ENCODE results near the gene GNG13.
"Not testable (repeated sequence)": the region's sequence is repeated elsewhere in the genome, so short reads cannot be mapped to it uniquely, and the experiment has no call there.

Gene GNG13

DNA sequence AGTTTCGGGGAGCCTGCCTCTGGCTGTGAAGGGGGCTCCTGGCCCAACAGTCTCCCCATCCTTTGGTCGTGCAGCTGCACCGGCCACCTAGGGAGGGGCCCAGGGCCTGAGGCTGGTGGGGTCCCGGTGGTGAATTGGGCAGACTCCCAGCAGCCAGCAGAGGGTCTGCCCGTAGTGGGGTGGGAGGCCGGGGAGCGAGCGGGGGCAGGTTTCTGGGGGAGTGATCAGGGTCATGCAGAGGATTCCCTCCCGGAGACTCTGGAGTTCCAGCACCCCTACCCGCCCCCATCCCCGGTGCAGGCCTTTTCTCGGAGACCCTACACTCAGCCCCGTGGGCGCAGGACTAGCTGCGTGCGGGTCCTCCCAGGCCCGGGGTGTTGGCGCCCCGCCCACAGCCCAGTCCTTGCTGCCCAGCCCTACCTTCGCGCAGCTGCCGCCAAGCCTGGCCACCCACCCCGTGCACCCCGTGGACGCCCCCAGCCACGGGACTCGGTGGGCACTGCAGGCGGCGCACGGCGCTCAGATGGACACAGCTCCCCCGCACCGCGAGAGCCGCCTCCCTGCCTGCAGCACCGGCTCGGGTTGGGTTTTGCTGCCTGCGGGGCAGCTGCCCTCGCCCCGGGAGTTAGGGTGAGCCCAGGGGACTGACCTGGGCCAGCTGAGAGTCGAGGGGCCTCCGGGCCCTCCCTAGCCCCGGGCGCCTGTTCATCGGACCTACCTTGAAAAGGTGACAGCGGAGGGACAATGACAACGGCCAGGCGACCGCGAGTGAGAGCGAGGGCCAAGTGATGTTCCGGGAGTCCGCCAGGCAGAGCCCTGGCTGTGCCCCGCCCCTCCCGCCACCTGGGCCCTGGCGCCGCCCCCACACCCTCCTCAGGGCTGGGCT, at the start of gene GNG13:
Gene GNG13 (minus strand): TSS at position 787 of the 886 bp plus-strand sequence. CDS start 1,657 bp downstream, outside the sequence.
- DNase-seq: no peak

- no peak for DNase-seq
Observed at GRCh38 chr16:848510-849253, 48.1 kb upstream of the GNG13 start.

GRCh38 chr16:847681-848445, 47.3 kb upstream of the GNG13 start:
- DNase-seq: no peak

DNA sequence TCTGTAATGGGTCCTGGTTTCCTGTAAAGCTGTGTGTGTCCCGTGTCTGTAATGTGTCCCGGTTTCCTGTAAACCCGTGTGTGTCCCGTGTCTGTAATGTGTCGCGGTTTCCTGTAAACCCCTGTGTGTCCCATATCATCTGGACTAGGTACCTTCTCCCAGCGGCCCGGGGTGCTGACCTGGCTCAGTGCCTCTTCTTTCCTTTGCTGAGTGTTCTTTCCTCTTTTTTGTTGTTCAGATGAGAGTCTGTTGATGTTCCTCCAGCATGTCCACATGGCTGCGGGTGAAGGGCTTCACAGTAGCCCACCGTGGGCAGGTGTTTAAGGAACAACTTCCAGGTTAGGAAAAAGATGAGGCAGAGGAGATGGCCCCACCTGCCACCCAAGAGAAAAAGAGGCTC, 46.6 kb upstream of the GNG13 start:
- DNase-seq: no peak

DNA sequence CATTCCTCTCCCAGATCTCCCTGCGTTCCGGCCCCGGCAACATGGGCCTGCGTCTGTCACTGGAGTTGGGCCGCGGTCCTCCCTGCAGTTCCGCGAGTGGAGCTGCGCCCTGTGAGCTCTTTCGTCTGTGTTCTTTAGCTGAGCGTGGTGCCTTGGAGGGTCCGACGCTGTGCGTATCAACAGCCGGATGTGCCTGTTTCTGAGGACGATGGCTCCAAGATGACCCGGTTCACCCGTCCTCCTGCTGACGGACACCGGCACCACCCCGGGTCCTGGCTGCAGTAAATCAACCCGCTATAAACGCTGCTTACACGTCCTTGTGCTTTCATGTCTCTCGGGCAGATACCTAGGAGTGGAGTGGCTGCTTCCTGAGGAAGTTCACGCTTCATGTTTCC, 44.8 kb upstream of the GNG13 start:
- no peak for DNase-seq

DNA sequence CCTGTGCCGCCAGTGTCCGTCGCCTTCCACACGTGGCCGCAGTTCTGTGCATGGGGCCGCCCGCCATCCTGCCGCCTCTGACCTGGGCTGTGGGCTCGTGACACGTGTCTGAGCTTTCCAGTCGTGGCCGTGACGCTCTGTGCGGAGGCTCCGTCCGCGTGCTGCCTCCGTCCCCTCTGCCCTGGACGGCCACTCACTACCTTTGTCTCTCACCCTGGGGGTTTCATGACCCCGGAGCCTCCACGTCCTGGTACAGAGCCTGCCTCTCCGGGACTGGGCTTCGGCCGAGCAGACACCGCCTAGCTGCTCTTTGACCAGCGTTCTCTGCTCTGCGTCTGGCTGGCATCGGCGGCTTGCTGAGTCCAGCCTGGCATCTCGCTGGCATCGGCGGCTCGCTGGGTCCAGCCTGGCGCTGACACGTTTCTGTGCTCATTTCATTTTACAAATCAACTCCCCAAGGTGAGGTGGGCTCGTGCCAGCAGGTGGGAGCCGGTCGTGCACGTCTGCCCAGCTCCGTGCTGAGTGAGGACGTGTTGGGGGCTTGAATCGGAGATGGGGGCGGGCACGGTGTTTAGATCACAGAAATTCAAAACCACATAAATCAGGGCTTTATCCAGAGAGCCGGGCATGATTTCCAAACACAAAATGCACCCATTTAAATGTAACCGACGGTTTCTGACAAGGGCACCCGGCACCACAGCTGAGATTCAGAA, 44.3 kb upstream of the GNG13 start:
- no peak for DNase-seq

GRCh38 chr16:843771-844170, 43.2 kb upstream of the GNG13 start:
- no peak for DNase-seq

GRCh38 chr16:842711-843560, 42.4 kb upstream of the GNG13 start:
- no peak for DNase-seq

DNA sequence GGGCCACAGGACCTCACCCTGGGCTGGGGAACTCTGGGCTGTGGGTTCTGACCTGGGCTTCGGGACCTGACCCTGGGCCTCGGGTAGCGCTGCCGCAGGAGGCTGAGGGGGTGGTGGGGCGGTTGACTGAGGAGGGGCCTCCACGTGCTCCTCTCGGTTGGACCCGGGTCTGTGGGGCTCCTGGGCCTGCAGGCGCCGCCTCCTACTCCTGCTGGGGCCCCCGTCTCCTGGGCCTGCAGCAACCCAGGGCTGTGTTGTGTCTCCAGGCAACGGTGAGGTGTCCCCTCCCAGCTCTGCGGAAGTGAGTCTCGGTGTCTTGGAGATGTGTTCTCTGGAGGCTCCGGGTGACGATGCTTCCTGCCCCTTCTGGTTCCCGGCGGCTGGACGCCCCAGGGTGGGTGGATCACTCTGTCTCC, 41.5 kb upstream of the GNG13 start:
- DNase-seq: no peak

DNA sequence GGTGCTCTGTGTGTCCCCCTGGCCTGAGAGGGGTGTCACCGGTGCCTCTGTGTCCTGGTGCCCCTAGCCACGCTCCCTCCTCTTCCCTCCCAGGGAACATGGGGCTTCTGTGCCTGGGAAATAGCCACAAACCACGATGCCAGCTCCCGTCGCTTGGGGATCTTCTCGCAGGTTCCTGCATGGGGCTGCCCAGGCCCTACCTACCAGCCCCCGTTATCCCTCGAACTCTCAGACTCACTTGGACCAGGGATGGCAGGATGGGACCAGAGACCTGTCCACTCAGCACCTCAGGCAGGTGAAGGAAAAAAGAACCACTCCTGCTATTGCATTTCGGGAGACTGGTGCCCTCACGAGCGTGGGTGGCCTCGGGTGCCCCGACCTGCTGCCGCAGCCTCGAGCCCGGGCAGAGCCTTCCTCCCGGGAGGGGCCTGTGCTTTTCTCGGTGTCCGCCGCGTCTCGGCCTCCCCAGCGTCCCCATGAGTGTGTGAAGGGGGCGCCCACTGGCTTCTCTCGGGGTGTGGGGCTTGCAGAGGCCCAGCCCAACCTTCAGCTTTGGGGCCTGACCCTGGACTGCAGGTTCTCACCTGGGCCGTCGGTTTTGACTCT, 41.0 kb upstream of the GNG13 start:
- DNase-seq: no peak

DNA sequence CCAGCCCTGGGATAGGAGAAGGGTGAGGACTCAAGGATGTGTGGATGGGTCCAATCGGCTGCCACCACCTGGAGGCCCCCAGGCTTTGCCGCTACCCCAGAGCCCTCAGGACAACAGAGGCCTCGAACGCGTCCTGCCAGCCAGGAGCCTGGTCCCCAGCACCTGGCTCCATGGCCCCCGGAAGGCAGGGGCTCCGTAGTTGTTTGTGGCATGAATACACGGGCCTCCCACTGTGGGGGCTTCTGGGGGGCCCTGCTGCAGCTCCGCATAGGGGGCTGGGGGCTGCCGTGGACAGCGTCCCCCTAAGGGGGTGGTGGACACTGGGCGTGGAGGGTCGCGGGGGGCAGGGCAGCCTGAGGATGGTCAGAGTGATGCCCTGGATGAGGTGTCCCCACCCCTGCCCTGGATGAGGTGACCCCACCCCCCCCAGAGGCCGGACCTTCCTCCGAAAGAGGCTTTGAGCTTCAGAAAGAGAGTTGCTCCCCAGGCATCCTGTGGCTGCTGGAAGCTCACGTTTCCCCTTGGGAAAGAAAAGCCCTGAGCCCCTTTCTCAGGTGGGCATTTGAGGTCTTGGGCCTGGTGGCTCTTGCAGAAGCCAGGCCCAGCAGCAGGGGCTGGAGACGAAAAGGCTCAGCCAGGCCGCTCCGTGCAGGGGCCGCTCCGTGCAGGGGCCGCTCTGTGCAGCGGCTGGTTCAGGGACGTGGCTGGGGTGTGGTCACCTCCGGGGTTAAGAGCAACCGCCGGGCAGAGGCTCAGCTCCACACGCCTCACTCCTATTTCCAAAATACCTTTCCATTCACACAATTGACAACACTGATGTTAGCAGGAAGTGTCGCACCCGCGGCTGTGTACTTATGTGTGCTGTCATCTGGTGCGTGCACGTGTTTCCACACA, 40.3 kb upstream of the GNG13 start:
- DNase-seq: no peak

GRCh38 chr16:839643-840408, 39.3 kb upstream of the GNG13 start:
- DNase-seq: no peak

DNA sequence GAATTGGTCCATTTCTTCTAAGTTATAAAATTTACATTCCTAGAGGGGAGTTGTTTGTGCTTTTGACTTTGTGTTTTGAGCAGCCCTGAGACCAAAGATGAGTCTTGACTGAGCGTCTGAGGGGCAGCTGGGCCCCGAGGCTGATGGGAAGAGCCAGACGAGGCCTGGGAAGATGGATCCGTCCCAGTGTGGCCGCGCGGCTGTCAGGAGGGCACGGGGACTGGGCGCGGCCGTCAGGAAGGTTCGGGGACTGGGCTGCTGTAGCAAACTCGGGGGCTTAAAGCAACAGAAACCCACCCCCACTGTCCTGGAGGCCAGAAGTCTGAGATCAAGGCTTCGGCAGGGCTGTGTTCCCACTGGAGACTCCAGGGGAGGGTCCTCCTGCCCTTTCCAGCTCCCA, 38.2 kb upstream of the GNG13 start:
- no peak for DNase-seq

GRCh38 chr16:836822-837221, 36.3 kb upstream of the GNG13 start:
- DNase-seq: not testable (repeated sequence)

- DNase-seq: no peak
Observed at GRCh38 chr16:836221-836620, 35.7 kb upstream of the GNG13 start.

DNA sequence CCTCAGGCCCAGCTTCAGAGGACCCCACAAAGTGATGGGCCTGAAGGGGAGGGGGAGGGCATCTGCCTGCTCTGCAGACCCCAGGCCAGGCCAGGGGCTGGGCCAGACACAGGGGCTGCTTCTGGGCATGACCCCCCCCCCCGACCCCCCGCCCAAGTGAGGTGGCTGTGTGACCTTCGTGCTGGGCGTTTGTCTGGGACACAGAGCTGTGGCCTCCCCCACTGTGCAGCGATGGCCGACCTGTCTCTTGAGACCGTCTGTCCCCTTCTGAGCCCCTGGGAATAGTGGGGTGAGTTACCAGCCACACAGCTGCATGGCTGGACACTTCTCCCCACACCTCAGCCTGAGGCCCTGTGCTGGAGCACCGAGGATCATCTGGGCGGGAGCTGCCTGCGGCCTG, 34.8 kb upstream of the GNG13 start:
- DNase-seq: no peak

- no peak for DNase-seq
Observed at GRCh38 chr16:833411-833810, 32.9 kb upstream of the GNG13 start.

GRCh38 chr16:832652-833336, 32.3 kb upstream of the GNG13 start:
- DNase-seq: no peak

All from hematopoietic multipotent progenitor cell treated with erythropoietin and hydrocortisone succinate and interleukin-3 and kit ligand, for 6 days (in vitro differentiated cells).